Measurements from ENCODE around the gene MGAT5. TPM values are rescaled to one million over a fixed set of nuclear protein-coding genes. Genes with fewer than 3 reads are reported as not detected.

Gene MGAT5
- total RNA-seq, 1 donor from 2014 or later, result 58.8 TPM

DNA sequence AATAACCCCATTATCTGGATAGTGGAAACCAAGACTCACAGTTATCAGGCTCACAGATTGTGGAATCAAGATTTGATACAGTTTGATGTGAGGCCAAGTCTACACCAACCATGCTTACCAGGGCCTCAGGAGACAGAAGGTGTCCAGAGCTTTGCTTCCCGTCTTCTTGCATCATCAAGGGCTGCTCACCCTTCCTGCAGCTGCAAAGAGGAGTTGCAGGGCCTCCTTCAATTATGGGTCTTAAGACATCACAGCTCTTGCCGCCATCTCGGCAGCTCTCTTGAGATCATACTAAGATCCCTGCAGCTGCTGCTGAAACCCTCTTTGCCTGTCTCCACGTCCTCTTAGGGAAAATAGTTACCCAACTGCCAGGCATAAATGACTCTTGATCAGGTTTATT is 176.0 kb downstream of the MGAT5 start:
- TF ChIP-seq, protein P1, sequence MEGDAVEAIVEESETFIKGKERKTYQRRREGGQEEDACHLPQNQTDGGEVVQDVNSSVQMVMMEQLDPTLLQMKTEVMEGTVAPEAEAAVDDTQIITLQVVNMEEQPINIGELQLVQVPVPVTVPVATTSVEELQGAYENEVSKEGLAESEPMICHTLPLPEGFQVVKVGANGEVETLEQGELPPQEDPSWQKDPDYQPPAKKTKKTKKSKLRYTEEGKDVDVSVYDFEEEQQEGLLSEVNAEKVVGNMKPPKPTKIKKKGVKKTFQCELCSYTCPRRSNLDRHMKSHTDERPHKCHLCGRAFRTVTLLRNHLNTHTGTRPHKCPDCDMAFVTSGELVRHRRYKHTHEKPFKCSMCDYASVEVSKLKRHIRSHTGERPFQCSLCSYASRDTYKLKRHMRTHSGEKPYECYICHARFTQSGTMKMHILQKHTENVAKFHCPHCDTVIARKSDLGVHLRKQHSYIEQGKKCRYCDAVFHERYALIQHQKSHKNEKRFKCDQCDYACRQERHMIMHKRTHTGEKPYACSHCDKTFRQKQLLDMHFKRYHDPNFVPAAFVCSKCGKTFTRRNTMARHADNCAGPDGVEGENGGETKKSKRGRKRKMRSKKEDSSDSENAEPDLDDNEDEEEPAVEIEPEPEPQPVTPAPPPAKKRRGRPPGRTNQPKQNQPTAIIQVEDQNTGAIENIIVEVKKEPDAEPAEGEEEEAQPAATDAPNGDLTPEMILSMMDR (IDR thresholded peaks at IDR 0.05; ENCODE audit: partially characterized antibody, unreplicated experiment), result no peak
- H3K36me3 Mint-ChIP-seq (ENCODE audit: unreplicated experiment), result peaks cover 6% of the 10 kb centered on the region
- H3K9me3 Mint-ChIP-seq (ENCODE audit: unreplicated experiment), result no peaks in the 10 kb centered on the region
- H3K4me1 Mint-ChIP-seq (ENCODE audit: low read depth, unreplicated experiment), result no peaks in the 10 kb centered on the region
- no peak overlapping the region for H3K27ac Mint-ChIP-seq (ENCODE audit: unreplicated experiment)
- DNase-seq, result no peak
- H3K4me3 Mint-ChIP-seq (ENCODE audit: unreplicated experiment), result no peak overlapping the region
- H3K27me3 Mint-ChIP-seq (ENCODE audit: unreplicated experiment), result peaks cover 6% of the 10 kb centered on the region

DNA sequence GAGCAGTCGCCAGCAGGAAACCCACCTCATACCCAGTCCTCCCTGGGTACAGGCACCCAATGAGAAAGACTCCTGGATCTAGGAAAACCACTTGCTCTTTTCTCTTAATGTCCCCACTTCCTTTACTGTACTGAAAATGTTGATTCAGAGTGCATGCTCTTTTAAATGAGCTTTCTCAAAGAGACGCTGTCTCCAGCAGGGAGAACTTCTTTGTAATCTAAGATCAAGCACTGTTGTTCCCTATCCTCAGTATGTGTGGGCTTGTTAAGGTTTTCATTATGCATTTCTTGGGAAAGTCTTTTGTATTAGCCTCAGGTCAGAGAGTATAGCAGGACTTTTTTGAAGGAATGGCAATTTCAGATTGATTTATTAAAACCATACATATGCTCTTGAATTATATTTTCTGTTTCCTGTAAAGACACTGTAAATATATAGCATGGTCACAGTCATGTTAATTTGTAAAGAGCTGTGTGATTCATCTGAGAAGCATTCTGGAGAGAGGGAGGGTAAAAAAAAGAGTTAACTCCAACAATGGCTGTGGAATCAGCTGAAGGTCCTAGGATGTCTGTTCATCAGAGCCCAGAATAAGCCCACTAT is 178.1 kb downstream of the MGAT5 start:
- TF ChIP-seq, protein P1 (IDR thresholded peaks at IDR 0.05; ENCODE audit: partially characterized antibody, unreplicated experiment), result no peak
- H3K27ac Mint-ChIP-seq (ENCODE audit: unreplicated experiment), result no peak overlapping the region
- H3K4me3 Mint-ChIP-seq (ENCODE audit: unreplicated experiment), result no peak overlapping the region
- no peak for DNase-seq
- H3K4me1 Mint-ChIP-seq (ENCODE audit: low read depth, unreplicated experiment), result no peaks in the 10 kb centered on the region
- peaks cover 12% of the 10 kb centered on the region for H3K36me3 Mint-ChIP-seq (ENCODE audit: unreplicated experiment)
- H3K27me3 Mint-ChIP-seq (ENCODE audit: unreplicated experiment), result peaks cover 6% of the 10 kb centered on the region
- no peaks in the 10 kb centered on the region for H3K9me3 Mint-ChIP-seq (ENCODE audit: unreplicated experiment)

DNA sequence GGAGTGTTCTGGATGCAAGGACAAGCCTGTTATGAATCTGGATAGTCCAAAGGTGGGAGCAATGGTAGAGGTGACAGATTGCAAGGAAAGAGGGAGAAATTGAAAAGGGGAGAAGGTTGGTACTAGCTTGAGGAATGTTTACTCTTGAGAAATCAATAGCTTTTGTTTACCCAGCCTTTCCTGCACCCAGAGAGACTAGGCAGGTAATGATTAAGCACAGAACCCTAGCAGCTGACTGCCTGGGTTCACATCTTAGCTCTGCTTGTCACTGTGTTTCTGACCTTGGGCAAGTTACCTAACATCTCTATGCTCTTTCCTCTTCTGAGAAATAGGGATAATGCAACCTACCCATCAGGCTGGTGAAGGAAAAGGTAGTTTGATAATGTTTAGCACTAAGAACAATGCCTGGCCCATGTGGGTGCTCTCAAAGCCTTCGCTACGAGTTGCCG is 178.6 kb downstream of the MGAT5 start:
- TF ChIP-seq, protein P1 (IDR thresholded peaks at IDR 0.05; ENCODE audit: partially characterized antibody, unreplicated experiment), result no peak
- no peak overlapping the region for H3K27ac Mint-ChIP-seq (ENCODE audit: unreplicated experiment)
- peaks cover 6% of the 10 kb centered on the region for H3K27me3 Mint-ChIP-seq (ENCODE audit: unreplicated experiment)
- no peak for DNase-seq
- H3K9me3 Mint-ChIP-seq (ENCODE audit: unreplicated experiment), result no peaks in the 10 kb centered on the region
- H3K36me3 Mint-ChIP-seq (ENCODE audit: unreplicated experiment), result peaks cover 8% of the 10 kb centered on the region
- no peaks in the 10 kb centered on the region for H3K4me1 Mint-ChIP-seq (ENCODE audit: low read depth, unreplicated experiment)
- H3K4me3 Mint-ChIP-seq (ENCODE audit: unreplicated experiment), result no peak overlapping the region

DNA sequence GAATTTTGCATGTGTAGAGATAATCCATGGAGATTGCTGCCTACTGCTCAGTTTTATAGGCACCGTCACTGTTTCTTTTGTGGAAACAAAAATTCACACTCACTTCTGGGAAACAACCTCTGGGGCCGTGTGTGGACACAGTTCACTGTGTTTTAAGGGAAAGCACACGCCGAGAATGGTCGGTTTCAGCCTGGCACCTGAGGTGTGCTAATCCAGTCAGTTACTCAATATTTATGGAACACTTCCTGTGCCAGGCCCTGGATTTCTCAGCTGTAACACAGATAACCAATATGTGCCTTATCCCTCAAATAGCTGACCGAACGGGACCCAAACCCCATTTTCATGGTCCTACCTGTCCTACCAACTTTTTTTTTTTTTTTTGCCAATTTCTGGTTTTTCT is 179.6 kb downstream of the MGAT5 start:
- DNase-seq, result no peak
- Mint-ChIP-seq H3K27me3 (ENCODE audit: unreplicated experiment) (peaks cover 6% of the 10 kb centered on the region), H3K36me3 (ENCODE audit: unreplicated experiment) (peaks cover 7% of the 10 kb centered on the region), H3K9me3 (ENCODE audit: unreplicated experiment) (no peaks in the 10 kb centered on the region), H3K4me1 (ENCODE audit: low read depth, unreplicated experiment) (no peaks in the 10 kb centered on the region), H3K27ac (ENCODE audit: unreplicated experiment) (no peak overlapping the region), H3K4me3 (ENCODE audit: unreplicated experiment) (no peak overlapping the region)
- TF ChIP-seq, protein P1 (IDR thresholded peaks at IDR 0.05; ENCODE audit: partially characterized antibody, unreplicated experiment), result no peak

DNA sequence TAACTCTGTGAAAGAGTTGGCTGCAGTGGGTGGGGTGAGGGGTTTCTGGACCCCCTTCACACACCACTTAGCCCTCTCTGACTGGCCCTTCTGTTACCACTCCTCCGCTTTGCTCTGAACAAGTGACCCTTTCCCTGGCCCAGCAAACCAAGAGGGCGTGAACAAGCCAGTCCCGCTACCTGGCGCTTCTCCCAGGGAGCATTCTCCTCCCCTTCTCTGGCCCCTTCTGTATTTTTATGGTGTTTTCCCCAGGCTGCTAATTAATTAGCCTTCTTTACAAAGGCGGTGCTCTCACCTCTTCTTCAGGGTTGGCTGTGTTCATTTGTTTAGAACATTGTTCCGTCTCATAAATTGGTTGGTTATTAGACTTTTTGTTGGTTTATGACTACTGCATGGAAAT is 180.1 kb downstream of the MGAT5 start:
- TF ChIP-seq, protein P1 (IDR thresholded peaks at IDR 0.05; ENCODE audit: partially characterized antibody, unreplicated experiment), result no peak
- peaks cover 7% of the 10 kb centered on the region for H3K36me3 Mint-ChIP-seq (ENCODE audit: unreplicated experiment)
- DNase-seq, result no peak

More for the DNA sequence above, 180.1 kb downstream of the MGAT5 start:
- Mint-ChIP-seq H3K27ac (ENCODE audit: unreplicated experiment) (no peak overlapping the region), H3K4me3 (ENCODE audit: unreplicated experiment) (no peak overlapping the region), H3K27me3 (ENCODE audit: unreplicated experiment) (peaks cover 6% of the 10 kb centered on the region), H3K9me3 (ENCODE audit: unreplicated experiment) (no peaks in the 10 kb centered on the region), H3K4me1 (ENCODE audit: low read depth, unreplicated experiment) (no peaks in the 10 kb centered on the region)

Measured in glutamatergic neuron (in vitro differentiated cells).